GM21360 (cell line): ENCODE measurements around the gene RFX1.
"Not testable (repeated sequence)": the region's sequence is repeated elsewhere in the genome, so short reads cannot be mapped to it uniquely, and the experiment has no call there.

Experiments
- ATAC-seq: cut with Tn5 transposase; IDR thresholded peaks from one replicate; pipeline ENCODE4 v1.9.1; 2021; ENCODE audit warnings: mild to moderate bottlenecking, moderate library complexity; ENCODE audit not compliant: unreplicated experiment

The RFX1 gene

DNA sequence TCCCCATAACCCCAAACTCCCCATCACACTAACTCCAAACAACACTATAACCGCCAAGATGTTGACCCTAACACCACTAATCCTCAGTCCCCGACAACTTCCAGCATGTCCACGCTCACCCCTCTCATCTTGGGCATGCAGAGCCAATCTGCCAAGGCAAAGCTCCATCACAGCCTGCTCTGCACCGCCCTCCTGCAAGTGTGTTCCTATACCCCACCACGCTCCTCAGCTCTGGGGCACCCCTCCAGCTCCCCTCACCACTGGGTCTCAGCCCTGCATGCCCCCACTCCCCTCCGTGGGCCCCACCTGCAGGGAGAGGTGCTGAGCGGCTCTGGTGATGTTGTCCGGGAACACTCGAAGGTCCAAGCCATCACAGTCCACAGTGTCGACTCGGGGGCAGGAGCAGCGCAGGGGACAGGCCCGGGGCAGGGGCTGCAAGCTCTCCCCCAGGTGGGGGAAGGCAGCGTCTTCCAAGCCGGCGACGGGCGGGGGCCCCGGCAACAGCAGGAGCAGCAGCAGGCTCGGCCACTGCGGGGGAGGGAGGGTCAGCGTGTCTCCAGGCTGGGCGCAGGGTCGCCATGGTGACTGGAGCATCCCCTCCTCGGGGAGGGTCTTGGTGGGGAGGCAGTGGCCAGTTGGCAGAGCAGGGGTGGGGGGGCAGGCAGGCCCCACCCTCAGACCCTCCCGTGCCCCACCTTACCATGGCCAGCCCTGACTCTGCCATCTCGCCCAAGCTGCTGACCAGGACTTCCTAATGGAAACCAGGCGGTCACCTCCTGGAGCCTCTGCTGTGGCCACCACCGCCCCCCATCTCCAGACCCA lies 68.4 kb downstream of the RFX1 start:
- no peak for ATAC-seq

GRCh38 chr19:13935765-13936510 lies 70.2 kb downstream of the RFX1 start:
- ATAC-seq = no peak

DNA sequence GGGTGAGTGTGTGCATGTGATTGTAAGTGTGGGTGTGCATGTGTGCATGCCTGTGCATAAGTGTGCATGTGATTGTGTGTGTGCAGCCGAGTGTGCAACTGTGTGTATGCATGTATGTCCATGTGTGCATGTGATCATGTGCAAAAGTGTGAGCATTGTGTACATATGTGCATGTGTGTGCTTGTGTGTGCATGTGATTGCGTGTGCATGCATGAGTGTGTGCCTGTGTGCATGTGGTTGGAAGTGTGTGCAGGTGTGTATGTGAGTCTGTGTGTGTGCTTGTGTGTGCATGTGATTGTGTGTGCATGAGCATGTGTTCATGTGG lies 71.4 kb downstream of the RFX1 start:
- no peak for ATAC-seq

DNA sequence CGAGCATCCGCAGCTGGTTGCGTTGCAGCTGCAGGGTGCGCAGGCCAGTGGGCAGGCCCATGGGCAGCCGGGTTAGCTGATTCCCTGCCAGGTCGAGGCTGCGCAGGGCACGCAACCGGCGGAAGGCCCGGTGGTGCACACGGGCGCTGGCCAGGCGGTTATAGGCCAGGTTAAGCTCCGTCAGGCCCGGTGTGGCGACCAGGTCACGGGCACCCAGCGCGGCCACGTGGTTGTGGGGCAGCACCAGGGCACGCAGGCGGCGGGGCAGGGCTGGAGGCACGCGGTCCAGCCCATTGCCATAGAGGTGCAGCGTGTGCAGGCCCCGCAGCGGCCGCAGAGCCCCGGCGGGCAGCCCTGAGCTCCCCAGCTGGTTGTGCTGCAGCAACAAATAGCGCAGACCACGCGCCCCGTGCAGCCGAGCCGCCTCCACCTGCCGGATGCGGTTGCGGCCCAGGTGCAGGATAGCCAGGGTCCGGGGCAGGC lies 73.2 kb downstream of the RFX1 start:
- ATAC-seq = no peak

DNA sequence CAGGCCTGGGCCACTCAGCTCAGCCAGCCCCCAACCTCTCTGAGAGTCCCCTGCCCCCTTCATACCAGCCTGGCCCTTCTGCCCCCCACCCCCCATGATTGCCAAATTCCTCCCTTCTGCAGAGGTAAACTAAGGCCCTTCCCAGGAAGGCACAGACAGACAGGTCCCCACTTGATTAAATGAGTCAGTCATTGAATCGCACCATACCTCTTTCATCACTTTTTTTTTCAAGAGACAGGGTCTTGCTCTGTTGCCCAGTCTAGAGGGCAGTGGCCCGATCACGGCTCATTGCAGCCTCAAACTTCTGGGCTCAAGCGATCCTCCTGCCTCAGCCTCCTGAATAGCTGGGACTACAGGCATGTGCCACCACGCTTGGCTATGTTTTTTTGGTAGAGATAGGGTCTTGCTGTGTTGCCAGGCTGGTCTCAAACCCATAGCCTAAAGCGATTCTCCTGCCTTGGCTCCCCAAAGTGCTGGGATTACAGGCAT lies 73.9 kb downstream of the RFX1 start:
- ATAC-seq = no peak

DNA sequence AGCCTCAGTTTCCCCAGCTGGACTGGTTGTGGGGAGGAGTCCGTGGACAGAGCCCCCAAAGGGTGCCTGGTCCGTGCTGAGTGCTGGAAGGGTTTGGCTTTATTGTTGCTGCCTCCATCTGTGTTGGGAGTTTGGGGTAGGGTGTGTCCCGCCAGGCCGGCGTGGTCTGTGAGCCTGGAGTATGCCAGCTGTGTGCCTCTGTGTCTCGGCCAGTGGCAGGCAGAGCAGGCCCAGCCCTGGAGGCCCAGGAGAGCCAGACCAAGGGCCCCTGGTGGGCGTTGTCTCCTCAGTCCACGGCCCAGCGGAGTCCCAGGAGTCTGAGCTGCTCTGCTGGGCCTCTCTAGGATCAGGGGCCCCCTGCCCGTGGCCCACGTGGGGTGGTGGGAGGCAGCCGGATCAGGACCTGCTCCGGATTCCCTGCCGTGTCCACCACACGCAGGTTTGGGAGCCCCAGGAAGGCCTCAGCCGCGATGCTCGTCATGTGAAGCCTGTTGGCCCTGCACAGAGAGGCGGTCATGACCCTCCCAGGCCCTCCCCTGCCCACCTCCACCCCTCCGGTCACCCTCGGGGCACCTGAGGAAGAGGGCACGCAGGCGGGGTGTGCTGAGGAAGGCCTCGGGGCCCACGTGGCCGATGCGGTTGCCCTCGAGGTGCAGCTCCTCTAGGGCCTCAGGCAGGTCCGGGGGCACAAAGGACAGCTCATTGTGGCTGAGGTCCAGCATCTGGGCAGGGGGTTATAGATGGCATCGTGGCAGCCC lies 74.5 kb downstream of the RFX1 start:
- ATAC-seq = no peak

- ATAC-seq = no peak
These were observed 75.7 kb downstream of the RFX1 start for GRCh38 chr19:13930402-13930801.

GRCh38 chr19:13929956-13930355 lies 76.2 kb downstream of the RFX1 start:
- no peak for ATAC-seq

DNA sequence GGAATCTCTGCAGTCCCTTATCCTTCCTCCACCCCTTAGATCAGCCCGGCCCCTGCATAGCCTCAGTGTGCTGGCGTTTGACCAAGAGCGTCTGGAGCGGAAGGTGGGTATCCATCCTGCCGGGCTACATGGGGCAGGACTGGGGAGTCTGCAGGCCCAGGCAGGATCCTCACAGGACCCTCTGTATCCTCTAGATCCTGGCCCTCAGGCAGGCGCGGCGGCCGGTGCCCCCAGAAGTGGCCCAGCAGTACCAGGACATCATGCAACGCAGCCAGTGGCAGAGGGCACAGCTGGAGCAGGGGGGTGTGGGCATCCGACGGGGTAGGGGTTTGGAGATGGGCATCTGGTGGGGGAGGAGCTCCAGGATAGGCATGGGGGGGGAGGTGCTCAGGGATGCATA lies 76.8 kb downstream of the RFX1 start:
- ATAC-seq = no peak

GRCh38 chr19:13926715-13927114 lies 79.4 kb downstream of the RFX1 start:
- ATAC-seq = no peak

GRCh38 chr19:13926010-13926409 lies 80.1 kb downstream of the RFX1 start:
- no peak for ATAC-seq

GRCh38 chr19:13923194-13923987 lies 82.7 kb downstream of the RFX1 start:
- ATAC-seq = no peak

GRCh38 chr19:13922118-13922517 lies 84.0 kb downstream of the RFX1 start:
- ATAC-seq = not testable (repeated sequence)

- no peak for ATAC-seq
These were observed 85.0 kb downstream of the RFX1 start for GRCh38 chr19:13920940-13921747.

- ATAC-seq = no peak
These were observed 85.6 kb downstream of the RFX1 start for GRCh38 chr19:13920524-13920923.

DNA sequence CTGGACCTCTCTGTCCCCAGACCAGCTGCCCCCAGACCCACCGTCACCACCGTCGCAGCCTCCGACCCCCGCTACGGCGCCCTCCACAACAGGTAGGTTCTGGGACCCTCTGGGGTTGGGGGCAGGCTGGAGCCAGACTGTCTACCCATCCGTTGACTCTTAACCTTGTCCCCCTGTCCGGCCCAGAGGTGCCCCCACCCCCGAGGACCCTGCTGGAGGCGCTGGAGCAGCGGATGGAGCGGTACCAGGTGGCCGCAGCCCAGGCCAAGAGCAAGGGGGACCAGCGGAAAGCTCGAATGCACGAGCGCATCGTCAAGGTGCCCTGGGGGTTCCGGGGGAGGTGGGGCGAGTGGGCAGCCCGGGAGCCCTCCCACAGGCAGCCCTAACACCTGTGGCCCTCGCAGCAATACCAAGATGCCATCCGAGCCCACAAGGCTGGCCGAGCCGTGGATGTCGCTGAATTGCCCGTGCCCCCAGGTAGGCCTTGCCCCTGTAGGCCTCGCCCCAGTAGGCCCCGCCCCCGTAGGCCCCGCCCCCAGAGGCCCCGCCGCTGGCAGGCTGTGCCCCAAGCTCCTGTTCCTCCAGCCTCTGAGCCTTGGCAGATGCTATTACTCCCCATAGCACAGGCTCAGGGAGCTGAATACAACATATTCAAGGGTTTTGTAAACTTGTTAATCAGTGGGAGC lies 87.3 kb downstream of the RFX1 start:
- ATAC-seq = no peak

DNA sequence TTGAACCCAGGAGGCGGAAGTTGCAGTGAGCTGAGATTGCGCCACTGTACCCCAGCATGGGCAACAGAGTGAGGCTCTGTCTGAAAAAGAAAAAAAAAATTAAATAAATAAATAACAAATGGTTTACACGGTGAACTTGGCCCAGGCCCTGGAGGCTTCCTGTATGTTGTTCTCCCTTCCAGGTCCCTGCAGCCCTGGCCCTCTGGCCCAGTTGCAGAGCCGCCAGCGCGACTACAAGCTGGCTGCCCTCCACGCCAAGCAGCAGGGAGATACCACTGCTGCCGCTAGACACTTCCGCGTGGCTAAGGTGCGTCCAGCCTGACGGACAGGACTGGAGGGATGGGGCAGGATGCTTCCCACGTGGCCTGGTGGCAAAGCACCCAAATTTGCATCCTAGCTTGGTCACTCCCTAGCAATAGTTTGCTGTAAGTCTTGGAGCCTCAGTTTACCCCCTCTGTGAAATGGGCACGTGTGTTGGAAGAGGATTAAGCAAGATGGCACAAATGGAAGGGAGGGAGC lies 88.2 kb downstream of the RFX1 start:
- ATAC-seq = no peak

DNA sequence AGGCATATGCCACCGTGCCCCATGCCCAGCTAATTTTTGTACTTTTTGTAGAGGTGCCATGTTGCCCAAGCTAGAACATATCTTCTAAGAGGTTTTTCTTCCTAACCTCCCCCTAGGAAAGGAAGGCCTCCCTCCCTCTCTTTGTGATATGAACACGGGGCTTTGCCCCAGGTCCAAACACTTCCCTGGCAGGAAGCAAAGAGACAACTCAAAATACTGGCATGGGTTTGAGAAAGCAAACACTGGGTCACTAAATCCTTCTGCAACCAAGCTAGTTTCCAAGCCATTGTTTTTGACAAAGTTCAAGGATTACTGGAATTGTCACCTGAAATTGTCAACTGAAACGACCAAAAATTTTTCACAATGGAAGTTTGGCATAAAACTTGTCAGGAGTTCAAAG lies 91.3 kb downstream of the RFX1 start:
- ATAC-seq = no peak

DNA sequence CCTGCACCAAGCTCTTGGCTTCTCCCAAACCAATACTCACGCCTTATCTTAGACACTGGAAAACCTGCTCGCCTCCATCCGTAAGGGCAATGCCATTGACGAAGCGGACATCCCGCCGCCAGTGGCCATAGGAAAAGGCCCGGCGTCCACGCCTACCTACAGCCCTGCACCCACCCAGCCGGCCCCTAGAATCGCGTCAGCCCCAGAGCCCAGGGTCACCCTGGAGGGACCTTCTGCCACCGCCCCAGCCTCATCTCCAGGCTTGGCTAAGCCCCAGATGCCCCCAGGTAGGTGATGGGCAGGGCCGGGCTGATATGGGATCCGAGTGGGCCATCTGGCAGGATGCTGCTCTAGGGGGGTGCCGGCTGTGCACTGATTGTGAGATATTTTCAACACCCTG lies 92.8 kb downstream of the RFX1 start:
- no peak for ATAC-seq
